GM21619 (cell line): ENCODE data around the gene GPR158.
"Not testable (repeated sequence)": the region's sequence is repeated elsewhere in the genome, so short reads cannot be mapped to it uniquely, and the experiment has no call there.

Experiments
- ATAC-seq: cut with Tn5 transposase; IDR thresholded peaks from one replicate; pipeline ENCODE4 v1.9.1; 2021; ENCODE audit not compliant: unreplicated experiment

The GPR158 gene, protein sequence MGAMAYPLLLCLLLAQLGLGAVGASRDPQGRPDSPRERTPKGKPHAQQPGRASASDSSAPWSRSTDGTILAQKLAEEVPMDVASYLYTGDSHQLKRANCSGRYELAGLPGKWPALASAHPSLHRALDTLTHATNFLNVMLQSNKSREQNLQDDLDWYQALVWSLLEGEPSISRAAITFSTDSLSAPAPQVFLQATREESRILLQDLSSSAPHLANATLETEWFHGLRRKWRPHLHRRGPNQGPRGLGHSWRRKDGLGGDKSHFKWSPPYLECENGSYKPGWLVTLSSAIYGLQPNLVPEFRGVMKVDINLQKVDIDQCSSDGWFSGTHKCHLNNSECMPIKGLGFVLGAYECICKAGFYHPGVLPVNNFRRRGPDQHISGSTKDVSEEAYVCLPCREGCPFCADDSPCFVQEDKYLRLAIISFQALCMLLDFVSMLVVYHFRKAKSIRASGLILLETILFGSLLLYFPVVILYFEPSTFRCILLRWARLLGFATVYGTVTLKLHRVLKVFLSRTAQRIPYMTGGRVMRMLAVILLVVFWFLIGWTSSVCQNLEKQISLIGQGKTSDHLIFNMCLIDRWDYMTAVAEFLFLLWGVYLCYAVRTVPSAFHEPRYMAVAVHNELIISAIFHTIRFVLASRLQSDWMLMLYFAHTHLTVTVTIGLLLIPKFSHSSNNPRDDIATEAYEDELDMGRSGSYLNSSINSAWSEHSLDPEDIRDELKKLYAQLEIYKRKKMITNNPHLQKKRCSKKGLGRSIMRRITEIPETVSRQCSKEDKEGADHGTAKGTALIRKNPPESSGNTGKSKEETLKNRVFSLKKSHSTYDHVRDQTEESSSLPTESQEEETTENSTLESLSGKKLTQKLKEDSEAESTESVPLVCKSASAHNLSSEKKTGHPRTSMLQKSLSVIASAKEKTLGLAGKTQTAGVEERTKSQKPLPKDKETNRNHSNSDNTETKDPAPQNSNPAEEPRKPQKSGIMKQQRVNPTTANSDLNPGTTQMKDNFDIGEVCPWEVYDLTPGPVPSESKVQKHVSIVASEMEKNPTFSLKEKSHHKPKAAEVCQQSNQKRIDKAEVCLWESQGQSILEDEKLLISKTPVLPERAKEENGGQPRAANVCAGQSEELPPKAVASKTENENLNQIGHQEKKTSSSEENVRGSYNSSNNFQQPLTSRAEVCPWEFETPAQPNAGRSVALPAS (N-terminal part only)

DNA sequence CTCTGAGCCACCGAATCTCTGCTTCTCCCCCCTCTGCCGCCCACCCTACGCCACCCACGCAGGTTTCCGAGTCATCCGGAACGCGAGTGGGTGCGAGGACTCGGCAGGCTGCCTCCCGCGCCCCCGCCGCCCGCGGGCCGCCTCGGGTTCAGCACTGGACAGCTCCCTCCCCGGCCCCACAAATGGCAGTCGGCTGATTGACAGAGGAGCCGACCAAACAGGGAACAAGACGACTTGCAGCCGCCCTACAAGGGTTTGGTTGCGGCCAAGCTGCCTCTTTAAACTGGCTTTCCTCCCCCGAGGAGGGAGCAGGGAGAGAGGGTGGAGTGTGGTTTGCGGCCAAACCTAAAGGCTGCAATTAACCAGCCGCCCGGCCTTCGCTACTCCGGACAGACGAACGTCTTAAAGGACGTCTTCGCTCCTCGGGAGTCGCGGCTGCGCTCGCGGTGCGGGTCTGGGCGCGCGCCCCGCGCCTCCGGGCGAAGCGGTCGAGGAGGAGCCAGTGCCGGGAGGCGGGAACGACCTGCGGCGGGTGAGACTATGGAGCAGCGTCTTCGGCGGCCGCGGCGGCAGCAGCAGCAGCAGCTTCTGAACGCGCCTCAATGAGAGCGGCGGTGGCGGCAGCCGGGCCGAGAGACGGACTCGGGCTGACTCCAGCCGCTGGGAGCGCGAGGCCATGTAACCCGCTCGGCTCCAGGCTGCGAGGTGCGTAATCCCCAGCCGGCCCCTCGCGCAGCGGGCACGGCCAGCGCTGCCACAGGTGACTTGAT lies at the start of gene GPR158:
TSS of gene GPR158 (plus strand) at position 541 of the 770 bp plus-strand sequence. CDS start 420 bp downstream, outside the sequence.
- ATAC-seq: peak; percentile 72

DNA sequence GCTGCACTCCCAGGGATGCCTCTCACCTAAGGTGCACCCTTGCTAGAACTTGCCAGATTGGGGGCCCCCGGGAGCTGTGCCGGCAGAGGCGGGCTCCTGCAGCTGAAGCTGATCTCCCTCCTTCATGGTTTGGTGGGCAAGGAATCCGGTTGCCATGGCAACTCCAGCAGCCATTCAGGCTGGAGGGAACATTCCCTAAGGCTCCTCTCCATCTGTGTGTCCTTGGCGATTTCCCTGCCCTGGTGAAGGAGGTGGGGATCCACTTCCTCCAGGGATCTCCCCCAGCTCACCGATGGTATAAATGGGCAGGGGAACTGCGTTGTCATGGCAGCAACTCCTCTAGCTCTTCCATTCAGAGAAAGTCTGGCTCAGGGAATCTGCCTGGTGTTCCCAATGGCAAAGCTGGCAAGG lies 49.6 kb upstream of the GPR158 start:
- no peak for ATAC-seq

DNA sequence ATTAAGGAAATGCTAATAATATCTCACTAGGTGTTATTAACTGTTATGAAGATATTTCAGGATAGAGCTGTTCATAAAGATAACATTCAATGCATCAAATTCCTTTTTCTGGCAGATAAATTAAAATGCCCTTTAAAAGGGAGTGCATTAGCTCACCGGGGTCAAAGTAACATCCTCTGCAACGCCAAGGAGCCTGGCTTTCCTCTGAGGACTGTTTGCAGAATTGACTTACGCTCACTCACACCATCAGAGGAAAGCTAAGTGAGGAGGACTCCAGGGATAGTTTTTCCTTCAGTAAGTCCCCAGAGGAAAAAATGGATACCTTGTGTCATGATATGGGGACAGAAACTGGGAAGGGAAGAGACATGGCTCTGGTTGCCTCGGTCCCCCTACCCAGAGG lies 45.2 kb upstream of the GPR158 start:
- ATAC-seq: no peak

DNA sequence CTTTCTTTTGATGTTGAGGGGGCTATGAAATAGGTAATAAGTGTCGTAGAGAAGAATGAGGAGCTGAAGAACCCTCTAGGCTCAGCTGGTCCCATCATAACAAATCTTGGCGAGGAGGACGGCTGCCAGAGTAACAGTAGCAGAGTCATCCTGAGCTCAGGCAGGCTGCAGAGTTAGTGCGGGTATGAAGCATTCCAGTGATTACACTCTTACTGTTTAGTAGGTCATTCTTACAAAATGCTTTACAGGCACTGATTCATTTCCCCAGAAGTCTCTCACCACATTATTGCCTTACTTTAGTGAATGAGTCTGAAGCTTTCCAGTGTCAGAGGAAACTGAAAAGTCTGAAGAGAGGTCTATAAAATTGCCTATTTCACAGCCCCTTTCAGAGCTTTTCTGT lies 43.9 kb upstream of the GPR158 start:
- ATAC-seq: no peak

DNA sequence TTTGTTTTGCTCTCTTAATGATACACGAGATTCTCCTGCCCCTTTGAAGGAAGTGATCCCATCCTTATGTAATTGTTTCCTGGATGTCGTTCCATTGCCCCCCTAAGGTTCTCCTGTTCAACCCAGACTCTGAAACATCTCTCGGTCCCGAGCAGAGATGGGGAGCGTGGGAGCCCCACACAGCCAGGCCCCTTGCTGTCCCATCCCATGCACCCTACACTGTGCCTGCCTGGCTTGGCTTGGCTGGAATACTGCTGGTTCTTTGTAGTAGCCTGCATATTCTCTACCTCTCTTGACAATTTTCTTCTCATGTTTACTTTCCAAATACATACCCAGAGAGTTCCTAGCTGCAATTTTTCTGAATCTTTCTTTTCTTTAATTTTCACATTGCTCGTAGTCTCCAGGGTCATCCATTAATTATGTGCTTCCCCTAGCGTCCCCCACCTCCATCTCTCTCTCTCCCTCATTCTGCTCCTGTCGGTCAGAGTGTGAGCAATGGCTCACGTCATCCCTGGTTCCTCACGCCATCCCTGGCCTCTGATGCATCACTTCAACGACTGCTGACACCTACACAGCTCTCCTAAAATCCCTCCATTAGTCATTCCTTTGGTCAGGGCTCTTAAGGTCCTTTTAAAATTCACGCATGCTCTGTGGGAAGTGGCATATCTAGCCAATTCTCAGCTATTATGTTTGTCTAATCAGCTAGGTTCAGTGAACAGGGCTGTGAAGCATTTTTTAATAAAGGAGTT lies 32.5 kb upstream of the GPR158 start:
- no peak for ATAC-seq

DNA sequence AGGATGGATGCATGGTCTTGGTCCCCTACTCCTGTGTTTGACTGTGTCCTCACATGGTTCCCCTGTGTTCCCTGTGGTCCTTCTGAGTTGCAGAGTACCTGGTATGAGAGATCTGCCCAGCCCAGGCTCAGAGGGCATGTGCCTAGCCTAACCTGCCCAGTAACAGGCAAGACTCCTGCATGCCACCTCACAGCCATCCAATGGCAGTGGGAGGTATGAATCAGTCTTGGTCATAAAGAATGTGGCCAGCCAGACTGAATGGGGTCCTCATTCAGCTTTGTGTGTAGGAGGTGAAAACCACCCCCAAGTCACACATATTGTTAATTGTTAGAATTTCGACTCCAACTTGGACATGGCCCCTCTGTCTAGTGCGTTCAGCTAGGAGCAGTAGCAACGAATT lies 17.2 kb upstream of the GPR158 start:
- no peak for ATAC-seq

DNA sequence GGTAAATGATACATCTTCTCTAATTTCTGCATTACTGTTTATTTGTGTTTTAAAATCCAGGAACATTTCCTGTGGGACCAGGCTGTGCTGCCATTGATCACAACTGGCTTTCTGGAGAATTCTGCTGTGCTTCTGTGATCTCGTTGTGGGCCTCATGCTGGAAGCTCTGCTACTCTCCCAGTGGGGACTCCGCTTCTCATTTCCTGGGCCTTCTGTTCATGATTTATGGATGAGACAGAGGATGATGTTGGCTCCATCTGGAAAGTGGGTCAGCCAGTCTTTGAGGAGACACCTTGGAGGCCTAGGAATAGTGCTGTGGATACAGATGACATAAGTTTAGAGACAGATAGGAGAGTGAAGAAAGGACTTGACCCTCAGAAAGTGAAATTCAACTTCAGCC lies 15.2 kb upstream of the GPR158 start:
- ATAC-seq: no peak

DNA sequence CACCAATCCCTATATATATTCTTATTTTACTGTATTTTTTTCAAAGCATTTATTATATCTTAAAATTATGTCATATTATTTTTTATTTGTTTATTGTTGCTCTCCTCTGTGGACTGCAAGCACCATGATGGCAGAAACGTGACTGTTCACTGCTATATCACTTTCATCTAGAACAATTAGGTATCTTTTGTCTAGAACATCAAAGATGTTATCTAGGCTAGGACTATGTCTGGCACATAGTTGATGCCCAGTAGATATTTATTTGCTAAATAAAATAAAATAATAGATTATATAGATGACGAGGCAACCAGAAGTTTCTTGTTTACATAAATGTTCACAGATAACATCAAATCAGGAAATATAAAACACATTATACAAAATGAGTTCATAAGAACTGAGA lies 12.4 kb upstream of the GPR158 start:
- no peak for ATAC-seq

DNA sequence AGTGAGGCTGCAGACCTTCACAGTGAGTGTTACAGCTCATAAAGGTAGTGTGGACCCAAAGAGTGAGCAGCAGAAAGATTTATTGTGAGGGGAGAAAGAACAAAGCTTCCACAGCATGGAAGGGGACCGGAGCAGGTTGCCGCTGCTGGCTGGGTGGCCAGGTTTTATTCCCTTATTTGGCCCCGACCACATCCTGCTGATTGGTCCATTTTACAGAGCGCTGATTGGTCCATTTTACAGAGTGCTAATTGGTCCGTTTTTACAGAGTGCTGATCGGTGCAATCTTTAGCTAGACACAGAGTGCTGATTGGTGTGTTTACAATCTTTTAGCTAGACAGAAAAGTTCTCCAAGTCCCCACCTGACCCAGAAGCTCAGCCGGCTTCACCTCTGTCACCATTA lies 11.3 kb upstream of the GPR158 start:
- not testable (repeated sequence) for ATAC-seq

DNA sequence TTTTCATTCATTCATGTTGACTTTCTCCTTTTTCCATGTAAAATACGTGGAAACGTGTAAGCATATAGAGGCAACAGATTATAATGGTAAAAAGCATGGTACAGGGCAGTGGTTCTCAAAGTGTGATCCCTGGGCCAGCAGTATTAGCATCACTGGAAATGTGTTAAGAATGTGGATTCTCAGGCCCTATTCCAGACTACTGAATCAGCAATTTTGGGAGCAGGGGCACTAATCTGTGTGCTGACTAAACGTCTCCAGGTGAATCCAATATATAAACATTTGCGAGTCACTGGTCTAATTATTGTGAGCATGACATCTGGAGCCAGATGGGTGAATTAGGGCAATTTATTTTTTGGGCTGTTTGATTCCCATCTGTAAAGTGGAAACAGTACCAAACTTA lies 5.1 kb upstream of the GPR158 start:
- ATAC-seq: no peak

DNA sequence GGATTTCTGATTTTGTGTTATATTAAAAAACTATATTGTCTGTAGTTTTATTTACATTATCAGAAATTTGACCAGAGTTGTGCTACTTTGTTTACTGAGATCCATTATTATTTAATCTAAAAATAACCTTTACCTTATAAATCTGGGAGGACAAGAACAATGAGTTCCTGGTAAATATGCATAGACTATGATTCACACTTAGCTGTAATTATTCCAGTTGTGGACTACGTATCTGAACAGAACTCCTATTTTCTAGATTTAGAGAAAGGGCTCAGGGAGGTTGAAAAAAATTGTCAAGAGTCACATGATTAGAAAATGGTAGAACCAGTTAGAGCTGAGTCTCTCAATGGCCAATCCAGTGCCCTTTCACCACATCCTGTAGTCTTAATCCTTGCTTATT lies 4.2 kb upstream of the GPR158 start:
- no peak for ATAC-seq

DNA sequence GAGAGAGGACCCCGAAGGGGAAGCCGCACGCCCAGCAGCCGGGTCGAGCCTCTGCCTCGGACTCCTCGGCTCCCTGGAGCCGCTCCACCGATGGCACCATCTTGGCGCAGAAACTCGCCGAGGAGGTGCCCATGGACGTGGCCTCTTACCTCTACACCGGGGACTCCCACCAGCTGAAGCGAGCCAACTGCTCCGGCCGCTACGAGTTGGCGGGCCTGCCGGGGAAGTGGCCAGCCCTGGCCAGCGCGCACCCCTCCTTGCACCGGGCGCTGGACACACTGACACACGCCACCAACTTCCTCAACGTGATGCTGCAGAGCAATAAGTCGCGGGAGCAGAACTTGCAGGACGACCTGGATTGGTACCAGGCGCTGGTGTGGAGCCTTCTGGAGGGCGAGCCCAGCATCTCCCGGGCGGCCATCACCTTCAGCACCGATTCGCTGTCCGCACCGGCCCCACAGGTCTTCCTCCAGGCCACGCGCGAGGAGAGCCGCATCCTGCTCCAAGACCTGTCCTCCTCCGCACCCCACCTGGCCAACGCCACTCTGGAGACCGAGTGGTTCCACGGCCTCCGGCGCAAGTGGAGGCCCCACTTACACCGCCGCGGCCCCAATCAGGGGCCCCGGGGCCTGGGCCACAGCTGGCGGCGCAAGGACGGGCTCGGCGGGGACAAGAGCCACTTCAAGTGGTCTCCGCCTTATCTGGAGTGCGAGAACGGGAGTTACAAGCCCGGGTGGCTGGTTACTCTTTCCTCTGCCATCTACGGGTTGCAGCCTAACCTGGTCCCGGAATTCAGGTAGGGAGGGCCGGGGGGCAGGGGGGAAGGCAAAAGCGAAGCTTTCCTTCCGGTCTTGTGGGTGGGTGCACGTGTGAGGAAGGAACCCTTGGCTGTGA lies 973 bp downstream of the GPR158 start:
- ATAC-seq: no peak

DNA sequence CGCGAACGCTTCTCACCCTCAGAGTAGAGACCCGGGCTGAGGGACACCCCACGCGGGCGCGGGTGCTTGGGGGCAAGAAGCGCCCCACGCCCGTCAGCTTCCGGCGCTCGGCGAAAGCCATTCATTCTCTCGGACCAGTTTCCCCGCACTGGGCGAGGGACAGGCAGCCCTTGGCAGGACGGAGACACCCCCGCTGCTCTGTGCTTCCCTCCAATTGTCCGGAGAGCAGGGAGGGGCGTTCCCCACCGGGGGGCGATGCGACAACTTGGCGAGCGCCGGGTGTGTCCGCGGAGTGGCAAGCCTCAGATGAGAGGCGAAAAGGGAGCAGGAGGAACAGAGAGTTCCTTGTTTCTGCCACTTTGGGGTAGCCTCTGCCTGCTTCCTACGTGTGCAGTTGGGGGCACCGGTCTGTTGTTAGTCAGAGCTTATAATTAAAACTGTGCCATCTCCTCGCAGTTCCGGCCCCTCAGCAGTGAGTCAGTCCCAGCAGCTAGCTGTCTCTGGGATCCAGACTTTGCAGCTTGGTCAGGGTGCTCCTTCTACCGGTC lies 1.7 kb downstream of the GPR158 start:
- no peak for ATAC-seq

DNA sequence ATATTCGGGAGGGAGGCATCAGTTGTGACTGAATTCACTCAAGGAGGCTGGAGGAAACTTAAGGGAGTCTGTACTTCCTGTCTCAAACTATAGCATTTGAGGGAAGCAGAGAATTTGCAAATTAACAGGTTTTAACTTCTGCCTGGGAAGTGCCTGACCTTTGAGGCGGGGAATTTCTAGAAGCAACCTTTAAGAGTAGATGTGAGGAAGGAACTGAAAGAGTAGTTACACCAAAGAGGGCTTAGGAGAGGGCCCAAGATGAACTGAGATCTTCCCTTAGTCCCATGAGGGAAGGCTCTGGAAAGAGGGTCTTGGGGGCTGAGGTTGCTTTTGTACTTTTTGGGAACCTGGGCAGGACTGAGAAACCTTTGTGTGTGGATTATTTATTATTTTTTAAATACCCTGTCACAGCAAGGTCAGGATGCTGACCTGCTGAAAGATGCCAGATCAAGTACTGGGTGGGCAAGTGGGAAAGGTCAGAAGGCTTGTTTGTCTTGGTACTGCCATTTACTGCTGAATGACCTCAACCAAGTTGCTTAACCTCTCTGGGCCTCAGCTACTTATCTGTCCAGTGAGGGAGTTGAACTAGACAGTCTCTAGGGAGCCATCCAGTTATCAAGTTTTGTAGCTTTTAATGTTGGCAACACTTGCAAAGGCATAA lies 2.4 kb downstream of the GPR158 start:
- no peak for ATAC-seq

DNA sequence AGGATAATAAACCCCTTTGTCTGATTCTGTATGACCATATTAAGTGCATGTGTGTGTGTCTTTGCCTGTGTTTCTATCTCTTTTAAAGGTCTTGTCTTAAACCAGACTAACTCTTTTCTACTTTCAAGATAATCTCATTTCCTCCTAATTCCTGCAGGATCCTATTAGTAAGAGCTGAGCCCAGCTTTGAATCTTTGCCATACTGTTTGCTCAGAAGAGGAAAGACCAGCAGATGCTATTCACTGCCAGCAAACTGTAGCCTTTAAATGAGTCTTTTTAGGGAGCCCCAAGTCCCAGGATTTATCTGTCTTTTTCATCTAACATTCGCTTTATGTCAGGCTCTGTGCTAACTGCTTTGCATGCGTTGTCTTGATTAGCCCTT lies 2.9 kb downstream of the GPR158 start:
- no peak for ATAC-seq

DNA sequence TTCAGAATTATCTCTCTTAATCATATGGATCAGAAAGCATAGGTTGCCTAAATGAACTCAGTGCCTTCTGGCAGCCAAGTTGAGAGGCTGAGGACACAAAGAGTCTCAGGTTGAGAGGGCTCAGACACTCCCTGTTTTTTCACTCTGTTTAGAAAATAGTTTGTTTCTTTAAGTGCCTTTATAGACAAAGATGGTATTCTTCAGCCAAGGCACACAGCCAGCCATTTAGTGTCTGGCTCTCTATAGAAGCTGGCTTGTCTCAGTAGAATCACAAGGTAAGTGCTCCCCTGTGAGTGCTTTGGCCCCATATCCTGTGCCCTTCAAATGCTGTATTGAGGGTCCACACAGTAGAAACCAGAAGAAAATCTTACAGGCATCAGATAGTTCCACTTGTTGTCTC lies 3.6 kb downstream of the GPR158 start:
- no peak for ATAC-seq

DNA sequence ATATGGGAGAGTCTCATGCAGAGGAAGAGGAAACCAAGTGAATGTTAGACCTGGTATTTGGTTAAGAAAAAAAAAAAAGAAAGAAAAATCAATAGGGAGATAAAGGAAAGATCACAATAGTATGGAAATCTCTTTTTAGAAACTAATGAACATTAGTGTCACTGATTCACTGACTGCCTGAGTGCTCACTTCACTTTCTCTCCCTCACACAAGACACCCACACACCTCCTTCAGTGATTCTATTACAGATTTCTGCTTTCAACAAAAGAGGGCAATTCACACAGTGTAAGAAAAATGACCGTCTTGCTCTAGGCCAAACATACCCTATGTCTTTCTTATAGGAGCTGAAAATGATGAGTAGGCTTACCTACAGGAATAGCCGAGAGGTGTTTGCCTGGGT lies 6.0 kb downstream of the GPR158 start:
- no peak for ATAC-seq

DNA sequence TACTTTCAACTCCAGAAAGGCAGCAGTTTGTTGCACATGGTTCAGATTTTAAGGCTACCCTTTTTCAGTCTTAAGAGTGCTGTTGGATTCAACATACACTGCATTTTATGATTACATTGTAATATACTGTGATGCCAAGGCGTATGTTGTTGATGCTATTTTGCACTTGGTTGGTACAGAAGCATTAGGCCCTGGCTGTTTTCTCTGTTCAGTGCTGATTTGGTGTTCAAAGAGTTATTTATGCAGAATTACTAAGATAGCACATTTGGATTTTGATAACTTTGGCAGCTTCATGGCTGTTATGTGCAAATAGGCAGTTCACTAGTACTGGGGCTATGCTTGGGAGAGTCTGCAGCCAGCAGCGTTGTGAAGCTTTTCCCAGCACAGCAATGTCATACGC lies 7.8 kb downstream of the GPR158 start:
- no peak for ATAC-seq
